MM.1S (cell line): Measurements from ENCODE around the gene PADI3.

Source experiments
- CTCF ChIP-seq: fragments of 300-600 bp; sonication (generic); IDR thresholded peaks from 2 replicates; pipeline ENCODE4 v1.5.1; 2016; ENCODE audit warnings: antibody characterized with exemption, low read length, mixed read lengths
- EZH2 ChIP-seq: fragments of 300-600 bp; sonication (generic); optimal IDR thresholded peaks from 2 replicates; pipeline ENCODE3; 2017; ENCODE audit warnings: low read depth, mild to moderate bottlenecking, antibody characterized with exemption, low read length, mixed read lengths

- TF ChIP-seq EZH2: no peak
- no peak for TF ChIP-seq CTCF
These were observed 40.4 kb upstream of the PADI3 start for GRCh38 chr1:17208546-17208945.
